Measurements from ENCODE around the gene ZNF217.
"Not testable (repeated sequence)": the region's sequence is repeated elsewhere in the genome, so short reads cannot be mapped to it uniquely, and the experiment has no call there.

The ZNF217 gene

DNA sequence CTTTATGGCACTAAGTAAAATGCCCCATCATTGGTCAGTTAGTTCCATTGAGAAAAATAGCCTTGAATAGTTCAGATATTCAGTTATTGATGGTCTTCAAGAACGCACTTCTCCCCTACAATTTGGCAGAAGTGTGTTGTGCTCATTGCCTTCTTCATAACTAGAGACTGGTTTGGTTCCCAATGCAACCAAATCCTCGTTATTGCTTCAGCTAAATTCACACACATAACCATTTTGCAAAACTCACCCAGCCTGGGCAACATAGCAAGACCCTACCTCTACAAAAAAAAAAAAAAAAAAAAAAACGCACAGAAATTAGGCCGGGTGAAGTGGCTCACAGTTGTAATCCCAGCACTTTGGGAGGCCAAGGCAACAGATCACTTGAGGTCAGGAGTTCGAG, 32.1 kb downstream of the ZNF217 start:
- TF ChIP-seq, protein P1, sequence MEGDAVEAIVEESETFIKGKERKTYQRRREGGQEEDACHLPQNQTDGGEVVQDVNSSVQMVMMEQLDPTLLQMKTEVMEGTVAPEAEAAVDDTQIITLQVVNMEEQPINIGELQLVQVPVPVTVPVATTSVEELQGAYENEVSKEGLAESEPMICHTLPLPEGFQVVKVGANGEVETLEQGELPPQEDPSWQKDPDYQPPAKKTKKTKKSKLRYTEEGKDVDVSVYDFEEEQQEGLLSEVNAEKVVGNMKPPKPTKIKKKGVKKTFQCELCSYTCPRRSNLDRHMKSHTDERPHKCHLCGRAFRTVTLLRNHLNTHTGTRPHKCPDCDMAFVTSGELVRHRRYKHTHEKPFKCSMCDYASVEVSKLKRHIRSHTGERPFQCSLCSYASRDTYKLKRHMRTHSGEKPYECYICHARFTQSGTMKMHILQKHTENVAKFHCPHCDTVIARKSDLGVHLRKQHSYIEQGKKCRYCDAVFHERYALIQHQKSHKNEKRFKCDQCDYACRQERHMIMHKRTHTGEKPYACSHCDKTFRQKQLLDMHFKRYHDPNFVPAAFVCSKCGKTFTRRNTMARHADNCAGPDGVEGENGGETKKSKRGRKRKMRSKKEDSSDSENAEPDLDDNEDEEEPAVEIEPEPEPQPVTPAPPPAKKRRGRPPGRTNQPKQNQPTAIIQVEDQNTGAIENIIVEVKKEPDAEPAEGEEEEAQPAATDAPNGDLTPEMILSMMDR (IDR thresholded peaks at IDR 0.05; ENCODE audit: unreplicated experiment in 3 of 3), result no peak
- peaks cover 19% of the 10 kb centered on the region for H3K36me3 Mint-ChIP-seq (ENCODE audit: low read depth)
- H3K27ac Mint-ChIP-seq, result no peak overlapping the region

DNA sequence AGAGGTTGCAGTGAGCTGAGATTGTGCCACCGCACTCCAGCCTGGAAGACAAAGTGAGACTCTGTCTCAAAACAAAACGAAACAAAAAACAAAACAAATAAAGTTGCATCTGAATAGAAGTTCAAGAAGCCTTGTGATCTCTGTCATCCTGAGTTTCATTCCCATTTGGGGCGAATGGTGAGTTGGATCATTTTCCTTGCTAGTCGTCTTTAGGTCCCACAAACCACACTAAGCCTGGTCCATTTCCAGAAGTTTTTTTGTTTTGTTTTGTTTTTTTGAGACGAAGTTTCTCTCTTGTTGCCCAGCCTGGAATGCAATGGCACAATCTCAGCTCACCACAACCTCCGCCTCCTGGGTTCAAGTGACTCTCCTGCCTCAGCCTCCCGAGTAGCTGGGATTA, 33.8 kb downstream of the ZNF217 start:
- Mint-ChIP-seq H3K9me3 (no peaks in the 10 kb centered on the region), H3K4me1 (peaks cover 4% of the 10 kb centered on the region), H3K36me3 (ENCODE audit: low read depth) (peaks cover 5% of the 10 kb centered on the region), H3K27ac (no peak overlapping the region), H3K27me3 (ENCODE audit: low read depth) (no peaks in the 10 kb centered on the region), H3K4me3 (no peak overlapping the region)
- TF ChIP-seq, protein P1 (IDR thresholded peaks at IDR 0.05; ENCODE audit: unreplicated experiment in 3 of 3), result no peak

More for the DNA sequence above, 32.1 kb downstream of the ZNF217 start:
- H3K9me3 Mint-ChIP-seq, result no peaks in the 10 kb centered on the region
- H3K4me1 Mint-ChIP-seq, result no peaks in the 10 kb centered on the region
- H3K4me3 Mint-ChIP-seq, result no peak overlapping the region
- H3K27me3 Mint-ChIP-seq (ENCODE audit: low read depth), result no peaks in the 10 kb centered on the region

DNA sequence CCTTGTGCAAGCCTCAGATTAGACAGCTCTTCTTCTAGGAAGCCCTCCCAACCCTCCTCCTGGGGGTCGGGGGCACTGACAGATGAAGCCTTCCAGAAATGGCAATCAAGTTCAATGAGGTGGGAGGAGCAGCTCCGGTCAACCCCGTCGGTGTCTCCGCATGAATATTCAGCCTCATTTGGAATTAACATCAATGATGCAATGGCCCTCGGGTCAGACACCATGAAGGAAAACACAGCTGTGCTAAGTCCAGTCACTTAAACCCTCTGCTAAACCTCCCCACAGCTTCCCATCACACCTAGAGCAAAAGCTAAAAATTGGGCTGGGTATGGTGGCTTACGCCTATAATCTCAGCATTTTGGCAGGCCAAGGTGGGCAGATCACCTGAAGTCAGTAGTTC, 36.5 kb downstream of the ZNF217 start:
- Mint-ChIP-seq H3K36me3 (ENCODE audit: low read depth) (no peaks in the 10 kb centered on the region), H3K4me1 (peaks cover 4% of the 10 kb centered on the region), H3K27ac (peak overlapping the region in 1 of 3 experiments; percentile 54), H3K27me3 (ENCODE audit: low read depth) (no peaks in the 10 kb centered on the region), H3K4me3 (no peak overlapping the region), H3K9me3 (no peaks in the 10 kb centered on the region)
- TF ChIP-seq, protein P1 (IDR thresholded peaks at IDR 0.05; ENCODE audit: unreplicated experiment in 3 of 3), result no peak

DNA sequence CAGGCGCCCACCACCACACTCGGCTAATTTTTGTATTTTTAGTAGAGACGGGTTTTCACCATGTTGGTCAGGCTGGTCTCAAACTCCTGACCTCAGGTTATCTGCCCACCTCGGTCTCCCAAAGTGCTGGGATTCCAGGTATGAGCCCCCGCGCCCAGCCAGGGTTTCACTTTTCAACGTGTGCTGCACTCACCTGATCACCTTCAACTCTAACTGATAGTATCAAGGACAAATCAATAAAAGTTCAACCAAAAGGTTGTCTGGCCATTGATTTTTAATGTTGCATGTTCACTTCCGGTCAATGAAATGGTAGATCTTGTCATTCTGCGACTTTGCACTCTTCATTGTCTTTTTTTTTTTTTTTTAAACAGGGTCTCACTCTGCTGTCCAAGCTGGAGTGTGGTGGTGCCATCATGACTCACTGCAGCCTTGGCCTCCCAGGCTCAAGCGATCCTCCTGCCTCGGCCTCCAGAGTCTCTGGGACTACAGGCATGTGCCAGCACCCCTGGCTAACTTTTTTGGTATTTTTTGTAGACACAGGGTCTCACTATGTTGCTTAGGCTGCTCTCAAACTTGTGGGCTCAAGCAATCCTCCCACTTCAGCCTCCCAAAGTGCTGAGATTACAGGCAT, 37.3 kb downstream of the ZNF217 start:
- TF ChIP-seq, protein P1 (IDR thresholded peaks at IDR 0.05; ENCODE audit: unreplicated experiment in 3 of 3), result no peak
- Mint-ChIP-seq H3K4me1 (peaks cover 4% of the 10 kb centered on the region), H3K27me3 (ENCODE audit: low read depth) (no peaks in the 10 kb centered on the region), H3K9me3 (no peaks in the 10 kb centered on the region), H3K4me3 (no peak overlapping the region), H3K27ac (no peak overlapping the region), H3K36me3 (ENCODE audit: low read depth) (no peaks in the 10 kb centered on the region)

DNA sequence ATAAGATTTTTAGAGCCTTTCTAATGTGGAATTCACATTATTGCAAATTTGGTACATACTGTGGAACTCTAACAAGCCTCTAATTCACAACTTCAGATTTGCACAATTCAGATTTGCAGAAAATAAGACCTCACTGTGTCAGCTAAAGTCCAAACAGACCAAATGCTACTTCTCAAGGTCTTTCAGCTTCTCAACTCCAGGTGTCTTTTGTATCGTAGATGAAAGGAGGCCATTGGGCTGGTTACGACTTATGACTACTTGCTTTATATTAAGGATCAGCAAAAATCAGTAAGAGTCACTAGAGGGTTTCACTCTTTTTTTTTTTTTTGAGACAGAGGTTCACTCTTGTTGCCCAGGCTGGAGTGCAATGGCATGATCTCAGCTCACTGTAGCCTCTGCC, 37.8 kb downstream of the ZNF217 start:
- Mint-ChIP-seq H3K9me3 (no peaks in the 10 kb centered on the region), H3K36me3 (ENCODE audit: low read depth) (no peaks in the 10 kb centered on the region), H3K4me3 (no peak overlapping the region), H3K27me3 (ENCODE audit: low read depth) (no peaks in the 10 kb centered on the region), H3K27ac (no peak overlapping the region), H3K4me1 (peaks cover 4% of the 10 kb centered on the region)
- TF ChIP-seq, protein P1 (IDR thresholded peaks at IDR 0.05; ENCODE audit: unreplicated experiment in 3 of 3), result no peak

DNA sequence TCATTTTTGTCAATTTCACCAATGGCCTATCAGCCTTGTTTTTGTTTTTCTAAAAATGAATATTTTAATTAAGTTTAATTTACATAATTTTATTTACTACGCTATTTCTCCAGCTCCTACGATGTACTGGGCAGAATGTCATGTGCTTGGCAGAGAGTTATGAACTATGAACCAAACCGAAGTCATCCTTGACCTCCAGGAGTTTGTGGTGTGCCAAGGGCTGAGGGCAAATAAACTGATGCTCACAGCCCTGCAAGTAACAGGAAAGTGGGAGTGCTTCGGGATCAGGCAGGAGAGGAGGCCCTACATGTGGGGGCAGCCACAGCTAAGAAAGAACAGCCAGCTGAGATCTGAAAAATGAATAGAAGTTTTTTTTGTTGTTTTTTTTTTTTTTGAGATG, 38.6 kb downstream of the ZNF217 start:
- Mint-ChIP-seq H3K4me3 (no peak overlapping the region), H3K27ac (peak overlapping the region in 2 of 3 experiments; percentile 28 to 43), H3K9me3 (no peaks in the 10 kb centered on the region), H3K4me1 (peaks cover 4% of the 10 kb centered on the region), H3K36me3 (ENCODE audit: low read depth) (no peaks in the 10 kb centered on the region), H3K27me3 (ENCODE audit: low read depth) (no peaks in the 10 kb centered on the region)
- TF ChIP-seq, protein P1 (IDR thresholded peaks at IDR 0.05; ENCODE audit: unreplicated experiment in 3 of 3), result no peak

DNA sequence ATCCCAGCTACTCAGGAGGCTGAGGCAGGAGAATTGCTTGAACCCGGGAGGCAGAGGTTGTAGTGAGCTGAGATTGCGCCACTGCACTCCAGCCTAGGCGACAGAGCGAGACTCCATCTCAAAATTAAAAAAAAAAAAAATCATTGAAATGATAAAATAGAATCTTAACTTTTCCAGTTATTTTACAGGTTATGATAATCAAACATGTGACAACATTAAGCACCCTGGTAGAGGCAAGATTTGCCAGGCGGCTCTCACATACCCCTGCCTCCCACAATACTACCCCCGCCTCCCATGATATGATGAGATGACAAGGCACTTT, 41.1 kb downstream of the ZNF217 start:
- not testable (repeated sequence) for H3K36me3 Mint-ChIP-seq (ENCODE audit: low read depth); H3K4me3 Mint-ChIP-seq; H3K9me3 Mint-ChIP-seq; H3K4me1 Mint-ChIP-seq; H3K27me3 Mint-ChIP-seq (ENCODE audit: low read depth)
- H3K27ac Mint-ChIP-seq, result peak overlapping the region in 1 of 3 experiments; percentile 19

DNA sequence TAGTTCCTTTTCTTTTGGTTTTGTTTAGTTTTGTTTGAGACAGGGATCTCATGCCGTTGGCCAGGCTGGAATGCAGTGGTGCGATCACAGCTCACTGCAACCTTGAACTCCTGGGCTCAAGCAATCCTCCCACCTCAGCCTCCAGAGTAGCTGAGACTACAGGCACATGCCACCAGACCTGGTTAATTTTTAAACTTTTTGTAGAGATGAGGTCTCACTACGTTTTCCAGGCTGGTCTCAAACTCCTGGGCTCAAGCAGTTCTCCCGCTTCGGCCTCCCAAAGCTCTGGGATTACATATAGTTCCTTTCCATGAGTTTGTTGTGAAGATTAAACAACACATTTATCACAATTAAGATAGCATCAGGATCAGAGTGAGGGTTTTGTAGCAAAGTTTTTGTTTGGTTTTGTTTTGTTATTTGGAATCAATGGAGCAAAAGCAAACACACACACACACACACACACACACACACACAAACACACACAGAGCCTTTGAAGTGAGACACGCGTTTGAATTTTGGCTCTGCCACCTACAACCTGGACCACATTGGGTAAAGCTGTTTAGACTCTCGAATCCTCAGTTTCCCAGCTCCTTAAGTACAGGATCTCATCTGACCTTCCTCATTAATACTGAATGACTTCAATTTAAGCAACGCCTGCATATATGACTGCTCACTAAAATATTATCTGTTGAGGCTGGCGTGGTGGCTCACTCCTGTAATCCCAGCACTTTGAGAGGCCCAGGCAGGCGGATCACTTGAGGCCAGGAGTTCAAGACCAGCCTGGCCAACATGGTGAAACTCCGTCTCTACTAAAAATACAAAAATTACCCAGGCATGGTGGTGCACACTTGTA, 41.7 kb downstream of the ZNF217 start:
- H3K27me3 Mint-ChIP-seq (ENCODE audit: low read depth); H3K36me3 Mint-ChIP-seq (ENCODE audit: low read depth); H3K4me3 Mint-ChIP-seq; H3K27ac Mint-ChIP-seq; H3K9me3 Mint-ChIP-seq: not testable (repeated sequence)
- H3K4me1 Mint-ChIP-seq, result peaks cover 13% of the 10 kb centered on the region

Data from nephron (organoid).